Measurements from ENCODE around the gene UPK2. TPM values are rescaled to one million over a fixed set of nuclear protein-coding genes. Genes with fewer than 3 reads are reported as not detected.

The UPK2 gene
- total and polyA plus RNA-seq, 2 donors (not counting 3 experiments of a cell fraction or from before 2014, with no cell fraction given), result 0.11 TPM; not detected in 1

GRCh38 chr11:118928101-118928869 lies 27.8 kb upstream of the UPK2 start:
- H3K9me3 ChIP-seq (replicated peaks; ENCODE audit: control insufficient read depth, insufficient read depth, low read length), result no peaks in the 10 kb centered on the region
- H3K9me1 ChIP-seq (replicated peaks; ENCODE audit: control insufficient read depth, extremely low read depth, insufficient read depth, low read length), result no peaks in the 10 kb centered on the region
- TF ChIP-seq, protein P1, sequence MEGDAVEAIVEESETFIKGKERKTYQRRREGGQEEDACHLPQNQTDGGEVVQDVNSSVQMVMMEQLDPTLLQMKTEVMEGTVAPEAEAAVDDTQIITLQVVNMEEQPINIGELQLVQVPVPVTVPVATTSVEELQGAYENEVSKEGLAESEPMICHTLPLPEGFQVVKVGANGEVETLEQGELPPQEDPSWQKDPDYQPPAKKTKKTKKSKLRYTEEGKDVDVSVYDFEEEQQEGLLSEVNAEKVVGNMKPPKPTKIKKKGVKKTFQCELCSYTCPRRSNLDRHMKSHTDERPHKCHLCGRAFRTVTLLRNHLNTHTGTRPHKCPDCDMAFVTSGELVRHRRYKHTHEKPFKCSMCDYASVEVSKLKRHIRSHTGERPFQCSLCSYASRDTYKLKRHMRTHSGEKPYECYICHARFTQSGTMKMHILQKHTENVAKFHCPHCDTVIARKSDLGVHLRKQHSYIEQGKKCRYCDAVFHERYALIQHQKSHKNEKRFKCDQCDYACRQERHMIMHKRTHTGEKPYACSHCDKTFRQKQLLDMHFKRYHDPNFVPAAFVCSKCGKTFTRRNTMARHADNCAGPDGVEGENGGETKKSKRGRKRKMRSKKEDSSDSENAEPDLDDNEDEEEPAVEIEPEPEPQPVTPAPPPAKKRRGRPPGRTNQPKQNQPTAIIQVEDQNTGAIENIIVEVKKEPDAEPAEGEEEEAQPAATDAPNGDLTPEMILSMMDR (IDR thresholded peaks at IDR 0.05; ENCODE audit: extremely low read depth in 1 of 2, insufficient read depth in 1 of 2, low read depth in 1 of 2, low read length in 2 of 2), result peak; percentile 89 to 92
- no peak for TF ChIP-seq POLR2A (IDR thresholded peaks at IDR 0.05; ENCODE audit: low read depth, low read length)
- no TSS peak for BruUV-seq (replicated peaks)
- ChIA-PET CTCF (interaction anchor here (0.7 to 10.6 kb wide), 14 partner anchors 11 to 269 kb away, joined by 3 to 330 read pairs (median 5); partner anchors contain the start of gene DDX6), POLR2A (interaction anchor here (1.0 to 1.2 kb wide), 2 partner anchors 16 to 18 kb away, joined by 3 to 4 read pairs; no protein-coding TSS in a partner anchor)
- intact Hi-C loops (cut with micrococcal nuclease), result loop anchor here (1.0 to 5.0 kb wide), 6 partner anchors 21 to 238 kb away; partner anchors contain the start of genes DDX6, HYOU1, RPS25 and TRAPPC4
- H3K27ac ChIP-seq (ENCODE audit: insufficient read depth, low read depth, low read length), result peak overlapping the region; percentile 27
- peak overlapping the region; percentile 94 for H2AFZ ChIP-seq (ENCODE audit: low read depth, low read length)
- peak; percentile 91 for DNase-seq (ENCODE audit: low read depth, low spot score)
- no peak overlapping the region for H3K9ac ChIP-seq (replicated peaks; ENCODE audit: extremely low read depth, insufficient read depth, low read length)
- H4K20me1 ChIP-seq (replicated peaks; ENCODE audit: control insufficient read depth, extremely low read depth, insufficient read depth, low read length), result no peaks in the 10 kb centered on the region
- peaks cover 20% of the 10 kb centered on the region for H3K79me2 ChIP-seq (ENCODE audit: control insufficient read depth, insufficient read depth, low read length)
- peak overlapping the region; percentile 34 to 77 (median 64) for H3K4me3 ChIP-seq (replicated peaks in 1 of 3; ENCODE audit: insufficient read depth in 1 of 3, low read depth in 1 of 3, low read length in 3 of 3)
- peak overlapping the region; percentile 37 for H3K4me2 ChIP-seq (ENCODE audit: insufficient read depth, low read length)
- H3K27me3 ChIP-seq (ENCODE audit: control insufficient read depth in 2 of 2, insufficient read depth in 2 of 2, low read length in 2 of 2), result peaks cover 0 to 2% of the 10 kb centered on the region in 2 experiments
- dilution Hi-C loops (cut with MboI; ENCODE audit: extremely low pct_ligation_motif_present, low sequenced_read_pairs), result no loop called here
- peak; percentile 90 for FAIRE-seq
- H3K36me3 ChIP-seq (ENCODE audit: control insufficient read depth in 2 of 2, extremely low read depth in 1 of 2, insufficient read depth in 2 of 2, low read length in 2 of 2), result no peaks in the 10 kb centered on the region
- H3K4me1 ChIP-seq (ENCODE audit: control insufficient read depth, extremely low read depth, insufficient read depth, low read length), result peaks cover 21% of the 10 kb centered on the region
